Testis (tissue), 3 donors: ENCODE data around the gene ASIC2. TPM values are rescaled to one million over a fixed set of nuclear protein-coding genes. Genes with fewer than 3 reads are reported as not detected.

ENCODE experiments used
- DNase-seq: peaks from one replicate; pipeline ENCODE4 v3.0.0-alpha.2; 2019
- H3K27ac ChIP-seq, 2 donors: fragments of 200-600 bp; sonication (generic); one replicate each; pipeline ENCODE4 v1.5.1; 2019
- H3K27me3 ChIP-seq: fragments of 200-600 bp; sonication (generic); one replicate; pipeline ENCODE4 v1.5.1; 2019
- H3K36me3 ChIP-seq: fragments of 200-600 bp; sonication (generic); one replicate; pipeline ENCODE4 v1.5.1; 2017; ENCODE audit warnings: low read depth; ENCODE audit errors: missing control alignments
- H3K4me1 ChIP-seq: fragments of 200-600 bp; sonication (generic); one replicate; pipeline ENCODE4 v1.5.1; 2019
- H3K4me3 ChIP-seq, 2 donors: fragments of 200-600 bp; sonication (generic); one replicate each; pipeline ENCODE4 v1.5.1; 2017 to 2019
- H3K9me3 ChIP-seq: fragments of 200-600 bp; sonication (generic); one replicate; pipeline ENCODE4 v1.5.1; 2017
- CTCF ChIP-seq, 3 experiments: fragments of 450-650 bp in 2 of 3; fragments of 200-600 bp in 1 of 3; sonication (generic) in 1 of 3; IDR thresholded peaks; one replicate each; pipeline ENCODE4 v1.5.1; 2016 to 2019; ENCODE audit warnings: antibody characterized with exemption in 3 of 3, mild to moderate bottlenecking in 2 of 3, moderate library complexity in 1 of 3
- POLR2A ChIP-seq: fragments of 450-650 bp; IDR thresholded peaks from one replicate; pipeline ENCODE4 v1.6.1; 2017; ENCODE audit warnings: antibody characterized with exemption, mild to moderate bottlenecking, moderate library complexity
- WGBS, 2 donors: methylation state at CpG; one replicate each; pipeline ENCODE4 v1.1.5; 2018; 5-methylcytosine and 5-hydroxymethylcytosine counted together
- intact Hi-C: fragments of 100-400 bp; cut with DNase I; formaldehyde crosslinking; loops from one replicate; pipeline ENCODE4 v1.15.1; 2023; ENCODE audit warnings: low total_unique reads
- polyA plus RNA-seq: library from polyadenylated mRNA; stranded (reverse); fragments of 350-450 nt; fragmentation: Illumina TruSeq; extraction: RNeasy Lipid Tissue Mini Kit (QIAGEN cat#74804); gene quantifications from one replicate; pipeline ENCODE4 v1.2.3, GENCODE V29; 2014; ENCODE audit warnings: low read depth, low replicate concordance; ENCODE audit not compliant: insufficient read depth
- total RNA-seq, 2 donors: library from RNA; depleted of rRNA; stranded (reverse); fragments of >200 nt; gene quantifications; one replicate each; pipeline ENCODE4 v1.2.3, GENCODE V29; 2016

Gene ASIC2
- total and polyA plus RNA-seq, 3 donors from 2014 or later, result 0.73 to 1.0 (median 0.81) TPM

DNA sequence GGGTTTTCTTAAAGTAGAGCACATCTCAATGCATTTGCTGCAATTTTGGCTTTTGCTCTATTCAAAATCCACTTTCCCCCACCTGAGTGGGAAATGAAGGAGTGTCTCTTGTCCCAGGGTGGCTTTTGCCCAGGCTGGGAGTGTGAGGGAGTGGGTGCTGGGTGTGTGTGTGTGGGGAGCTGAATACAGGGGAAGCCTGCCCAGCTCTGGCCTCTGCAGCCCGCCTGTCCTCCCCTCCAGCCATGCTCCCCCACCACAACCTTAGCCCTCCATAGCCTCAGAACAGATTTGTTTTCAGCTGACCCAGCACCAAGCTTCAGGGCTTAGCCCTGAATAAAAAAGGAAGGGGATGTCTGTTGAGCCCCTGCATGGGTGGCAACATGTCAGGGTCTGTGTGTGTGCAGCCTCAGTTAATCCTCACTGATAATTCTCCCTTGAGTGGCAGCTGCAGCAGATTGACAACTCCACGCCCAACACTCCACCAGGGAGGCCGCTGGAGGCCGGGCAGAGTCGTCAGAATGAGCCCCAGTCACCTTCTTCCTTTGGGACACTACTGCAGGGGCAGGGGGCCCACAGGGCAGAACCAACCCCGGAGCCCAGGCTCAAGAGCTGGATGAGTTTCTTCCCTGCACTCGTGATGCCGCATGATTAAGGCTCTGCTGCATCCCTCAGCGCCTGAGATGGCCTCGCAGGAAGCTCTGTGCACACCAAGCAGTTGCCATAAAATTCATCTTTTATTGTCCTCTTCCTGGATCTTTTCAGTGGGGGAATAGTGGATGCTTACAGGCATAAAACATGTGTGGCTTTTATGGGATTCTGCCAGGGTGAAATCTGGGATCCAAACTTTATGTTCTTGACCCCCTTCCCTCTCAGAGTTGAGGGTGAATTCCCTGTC, 246.5 kb downstream of the ASIC2 start:
- Histone ChIP-seq H3K4me3 (no peak overlapping the region), H3K4me1 (no peaks in the 10 kb centered on the region), H3K27me3 (no peaks in the 10 kb centered on the region), H3K9me3 (no peaks in the 10 kb centered on the region), H3K27ac (no peak overlapping the region), H3K36me3 (no peaks in the 10 kb centered on the region)
- no peak for DNase-seq
- intact Hi-C loops, result loop anchor here (10.0 kb wide), 1 partner anchor 618 kb away; no protein-coding TSS in a partner anchor
- TF ChIP-seq POLR2A, result no peak
- TF ChIP-seq CTCF (IDR thresholded peaks at IDR 0.05), result no peak
- 66 to 92% methylated on average over 5 to 10 of the region's 10 CpGs for WGBS, 2 donors

- Histone ChIP-seq H3K27ac (no peak overlapping the region), H3K4me1 (no peaks in the 10 kb centered on the region), H3K9me3 (no peaks in the 10 kb centered on the region), H3K36me3 (no peaks in the 10 kb centered on the region), H3K27me3 (no peaks in the 10 kb centered on the region), H3K4me3 (no peak overlapping the region)
- no peak for TF ChIP-seq POLR2A
- no peak for TF ChIP-seq CTCF (IDR thresholded peaks at IDR 0.05)
- no peak for DNase-seq
- WGBS, 2 donors, result 89 to 91% methylated on average over 11 of the region's 11 CpGs
- intact Hi-C loops, result loop anchor here (10.0 kb wide), 1 partner anchor 620 kb away; no protein-coding TSS in a partner anchor
These were observed 247.9 kb downstream of the ASIC2 start for GRCh38 chr17:33045216-33045615.

DNA sequence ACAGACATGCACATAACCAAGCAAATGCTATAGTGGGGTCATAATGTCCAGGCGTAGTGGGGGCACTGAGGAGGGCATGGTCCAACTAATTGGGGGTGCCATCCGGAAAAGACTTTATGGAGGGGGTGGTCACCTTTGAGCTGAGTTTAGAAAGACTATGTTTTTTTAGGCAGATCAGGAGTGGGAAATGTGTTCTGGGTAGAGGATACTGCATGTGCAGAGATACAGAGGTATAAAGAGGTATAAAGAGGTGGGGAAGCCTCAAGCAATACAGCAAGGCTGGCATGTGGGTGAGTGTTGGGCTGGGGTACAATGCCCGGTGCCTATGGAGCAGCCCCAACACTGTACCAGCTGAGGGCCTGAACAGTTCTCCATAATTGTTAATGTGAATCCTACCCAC, 248.3 kb downstream of the ASIC2 start:
- H3K4me1 ChIP-seq, result no peaks in the 10 kb centered on the region
- intact Hi-C loops, result loop anchor here (10.0 kb wide), 1 partner anchor 620 kb away; no protein-coding TSS in a partner anchor
- H3K4me3 ChIP-seq, result no peak overlapping the region
- H3K27me3 ChIP-seq, result no peaks in the 10 kb centered on the region
- TF ChIP-seq CTCF (IDR thresholded peaks at IDR 0.05) (no peak), POLR2A (no peak)
- H3K36me3 ChIP-seq, result no peaks in the 10 kb centered on the region
- DNase-seq, result no peak
- no peak overlapping the region for H3K27ac ChIP-seq
- WGBS, 2 donors, result 90 to 94% methylated on average over 3 of the region's 3 CpGs
- H3K9me3 ChIP-seq, result no peaks in the 10 kb centered on the region

DNA sequence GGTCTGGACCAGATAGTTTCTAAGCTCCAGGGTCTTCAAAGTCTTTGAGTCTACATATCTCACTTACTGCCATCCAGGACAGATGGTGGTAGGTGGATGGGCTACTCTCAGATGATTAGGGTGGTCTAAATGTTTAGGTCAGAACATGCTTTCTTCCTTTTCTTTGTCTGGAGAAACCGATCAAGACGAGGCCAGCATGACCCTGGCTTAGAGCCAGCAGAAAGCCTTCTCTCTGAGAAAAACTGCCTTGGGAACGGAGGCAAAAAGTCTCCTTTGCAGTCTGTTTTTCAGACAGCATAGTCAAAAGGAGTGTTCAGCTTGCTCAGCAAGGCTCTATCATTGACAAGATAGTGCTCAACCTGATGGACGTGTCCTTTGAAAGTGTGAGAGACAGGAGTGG, 252.6 kb downstream of the ASIC2 start:
- TF ChIP-seq CTCF (IDR thresholded peaks at IDR 0.05) (no peak), POLR2A (no peak)
- Histone ChIP-seq H3K4me3 (no peak overlapping the region), H3K27ac (no peak overlapping the region), H3K36me3 (no peaks in the 10 kb centered on the region), H3K4me1 (no peaks in the 10 kb centered on the region), H3K9me3 (no peaks in the 10 kb centered on the region), H3K27me3 (no peaks in the 10 kb centered on the region)
- intact Hi-C loops, result loop anchor here (10.0 kb wide), 1 partner anchor 624 kb away; no protein-coding TSS in a partner anchor
- 43 to 52% methylated on average over 4 of the region's 4 CpGs for WGBS, 2 donors
- no peak for DNase-seq
